ENCODE measurements around the gene CDHR1.
A peak's percentile ranks its signal among the peaks of the same experiment; 100 is the strongest.

The CDHR1 gene

GRCh38 chr10:84261236-84261915 lies 67.0 kb downstream of the CDHR1 start:
- no peak for DNase-seq (ENCODE audit: low read depth)
- no peak for TF ChIP-seq CTCF (IDR thresholded peaks at IDR 0.05; ENCODE audit: insufficient read depth, low read depth, low read length, missing control alignments)
- H3K4me3 ChIP-seq (ENCODE audit: low read length): no peak overlapping the region

- TF ChIP-seq CTCF (IDR thresholded peaks at IDR 0.05; ENCODE audit: insufficient read depth, low read depth, low read length, missing control alignments): no peak
- DNase-seq (ENCODE audit: low read depth): no peak
- no peak overlapping the region for H3K4me3 ChIP-seq (ENCODE audit: low read length)
These were observed 68.0 kb downstream of the CDHR1 start for GRCh38 chr10:84262190-84262956.

- no peak for TF ChIP-seq CTCF (IDR thresholded peaks at IDR 0.05; ENCODE audit: insufficient read depth, low read depth, low read length, missing control alignments)
- no peak for DNase-seq (ENCODE audit: low read depth)
- H3K4me3 ChIP-seq (ENCODE audit: low read length): no peak overlapping the region
These were observed 69.4 kb downstream of the CDHR1 start for GRCh38 chr10:84263716-84264115.

GRCh38 chr10:84264611-84265141 lies 70.3 kb downstream of the CDHR1 start:
- H3K4me3 ChIP-seq (ENCODE audit: low read length): no peak overlapping the region
- peak; percentile 66 for DNase-seq (ENCODE audit: low read depth)
- TF ChIP-seq CTCF (IDR thresholded peaks at IDR 0.05; ENCODE audit: insufficient read depth, low read depth, low read length, missing control alignments): peak; percentile 98

GRCh38 chr10:84265418-84265817 lies 71.1 kb downstream of the CDHR1 start:
- TF ChIP-seq CTCF (IDR thresholded peaks at IDR 0.05; ENCODE audit: insufficient read depth, low read depth, low read length, missing control alignments): no peak
- DNase-seq (ENCODE audit: low read depth): no peak
- no peak overlapping the region for H3K4me3 ChIP-seq (ENCODE audit: low read length)

- TF ChIP-seq CTCF (IDR thresholded peaks at IDR 0.05; ENCODE audit: insufficient read depth, low read depth, low read length, missing control alignments): peak; percentile 69
- H3K4me3 ChIP-seq (ENCODE audit: low read length): no peak overlapping the region
- peak; percentile 81 for DNase-seq (ENCODE audit: low read depth)
These were observed 73.3 kb downstream of the CDHR1 start for GRCh38 chr10:84267503-84268126.

Data from epithelial cell of esophagus (primary cell).